Measurements from ENCODE around the gene TMEM273. TPM values are rescaled to one million over a fixed set of nuclear protein-coding genes. Genes with fewer than 3 reads are reported as not detected.

TMEM273 gene
- total RNA-seq, 1 experiment from 2014 or later, result not detected

DNA sequence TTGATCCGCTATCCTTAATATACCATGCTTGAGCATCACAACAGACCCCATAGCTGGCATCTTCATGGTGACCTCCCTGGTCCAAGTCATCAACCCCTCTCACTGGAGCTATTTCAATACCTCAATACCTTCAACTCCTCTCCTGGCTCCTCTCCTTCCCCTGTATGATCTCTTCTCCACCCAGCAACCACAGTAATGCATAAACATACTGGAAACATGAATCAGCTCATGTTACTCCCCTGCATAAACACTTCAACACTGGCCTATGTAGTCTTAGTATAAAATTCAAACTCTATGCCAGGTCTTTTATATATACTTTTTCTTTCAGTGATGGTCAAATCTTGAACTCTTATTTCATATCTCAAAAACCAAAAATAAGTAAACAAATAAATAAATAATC lies 31.8 kb upstream of the TMEM273 start:
- BruUV-seq (replicated peaks), result no TSS peak
- ATAC-seq (no peak), DNase-seq (ENCODE audit: low read depth, low spot score) (no peak)
- Histone ChIP-seq H3K9ac (ENCODE audit: low read length) (no peak overlapping the region), H3K36me3 (ENCODE audit: control insufficient read depth in 1 of 2, insufficient read depth in 2 of 2, low read length in 2 of 2) (no peaks in the 10 kb centered on the region), H3K4me1 (ENCODE audit: control insufficient read depth in 1 of 2, insufficient read depth in 2 of 2, low read length in 2 of 2) (no peaks in the 10 kb centered on the region), H3K9me2 (ENCODE audit: insufficient read depth) (no peaks in the 10 kb centered on the region), H4K20me1 (ENCODE audit: insufficient read depth) (no peaks in the 10 kb centered on the region), H3K27ac (ENCODE audit: low read depth, low read length) (no peak overlapping the region), H3K27me3 (ENCODE audit: insufficient read depth, low read length) (peaks cover 59% of the 10 kb centered on the region), H3K4me2 (ENCODE audit: low read length) (no peak overlapping the region), H3K79me2 (ENCODE audit: insufficient read depth, low read length) (no peaks in the 10 kb centered on the region), H3K4me3 (replicated peaks in 1 of 2; ENCODE audit: low read depth in 1 of 2, low read length in 2 of 2) (no peak overlapping the region), H3K9me3 (ENCODE audit: control insufficient read depth in 1 of 2, insufficient read depth in 1 of 2, low read depth in 1 of 2, low read length in 2 of 2) (no peaks in the 10 kb centered on the region), H2AFZ (ENCODE audit: low read depth, low read length, poor library complexity, severe bottlenecking) (no peak overlapping the region)
- ChIA-PET CTCF (interaction anchor here (1.3 kb wide), 1 partner anchor 299 kb away, joined by 3 read pairs; no protein-coding TSS in a partner anchor), RAD21 (ENCODE audit: low non-redundant PET in 1 of 2, low total read pairs in 2 of 2, uncharacterized antibody in 2 of 2, unreplicated experiment in 2 of 2) (no interaction called here), POLR2A (no interaction called here)
- intact Hi-C loops (cut with micrococcal nuclease), result no loop called here
- TF ChIP-seq, protein P1, sequence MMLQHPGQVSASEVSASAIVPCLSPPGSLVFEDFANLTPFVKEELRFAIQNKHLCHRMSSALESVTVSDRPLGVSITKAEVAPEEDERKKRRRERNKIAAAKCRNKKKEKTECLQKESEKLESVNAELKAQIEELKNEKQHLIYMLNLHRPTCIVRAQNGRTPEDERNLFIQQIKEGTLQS (IDR thresholded peaks at IDR 0.05), result no peak
- no peak for TF ChIP-seq REST (IDR thresholded peaks at IDR 0.05; ENCODE audit: low read depth)
- TF ChIP-seq CTCF (IDR thresholded peaks at IDR 0.05 in 2 of 3, conservative IDR thresholded peaks at IDR 0.05 in 1 of 3; ENCODE audit: borderline replicate concordance in 1 of 3, insufficient read depth in 1 of 3, low read depth in 2 of 3, low read length in 2 of 3), result no peak
- TF ChIP-seq FOSL1 (IDR thresholded peaks at IDR 0.05; ENCODE audit: low read depth), result no peak
- no peak for TF ChIP-seq EGR1 (IDR thresholded peaks at IDR 0.05; ENCODE audit: low read depth)
- TF ChIP-seq SRF (IDR thresholded peaks at IDR 0.05; ENCODE audit: low read depth), result no peak
- TF ChIP-seq JUND (IDR thresholded peaks at IDR 0.05), result no peak
- TF ChIP-seq SP1 (IDR thresholded peaks at IDR 0.05; ENCODE audit: low read depth), result no peak
- no peak for TF ChIP-seq SIN3A (IDR thresholded peaks at IDR 0.05; ENCODE audit: low read depth)
- TF ChIP-seq ZNF274 (IDR thresholded peaks at IDR 0.05; ENCODE audit: low read depth, low read length), result no peak
- no peak for TF ChIP-seq EZH2phosphoT487 (IDR thresholded peaks at IDR 0.05; ENCODE audit: borderline replicate concordance)
- TF ChIP-seq, protein P2, sequence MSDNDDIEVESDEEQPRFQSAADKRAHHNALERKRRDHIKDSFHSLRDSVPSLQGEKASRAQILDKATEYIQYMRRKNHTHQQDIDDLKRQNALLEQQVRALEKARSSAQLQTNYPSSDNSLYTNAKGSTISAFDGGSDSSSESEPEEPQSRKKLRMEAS (IDR thresholded peaks at IDR 0.05), result no peak
- no peak for TF ChIP-seq ZBTB33 (IDR thresholded peaks at IDR 0.05; ENCODE audit: extremely low read depth, insufficient replicate concordance, low read length)
